Measurements from ENCODE around the gene TNS3.

TNS3 gene

GRCh38 chr7:47357361-47357760 lies 224.6 kb downstream of the TNS3 start:
- H3K4me3 ChIP-seq (ENCODE audit: low read depth, low read length): no peak overlapping the region
- TF ChIP-seq CTCF (IDR thresholded peaks at IDR 0.05; ENCODE audit: borderline replicate concordance, insufficient read depth, low read depth, low read length): no peak

- no peak for TF ChIP-seq CTCF (IDR thresholded peaks at IDR 0.05; ENCODE audit: borderline replicate concordance, insufficient read depth, low read depth, low read length)
- H3K4me3 ChIP-seq (ENCODE audit: low read depth, low read length): no peak overlapping the region
Measured at GRCh38 chr7:47356261-47356660, 225.7 kb downstream of the TNS3 start.

- H3K4me3 ChIP-seq (ENCODE audit: low read depth, low read length): no peak overlapping the region
- no peak for TF ChIP-seq CTCF (IDR thresholded peaks at IDR 0.05; ENCODE audit: borderline replicate concordance, insufficient read depth, low read depth, low read length)
Measured at GRCh38 chr7:47355684-47356083, 226.2 kb downstream of the TNS3 start.

GRCh38 chr7:47354831-47355541 lies 226.9 kb downstream of the TNS3 start:
- TF ChIP-seq CTCF (IDR thresholded peaks at IDR 0.05; ENCODE audit: borderline replicate concordance, insufficient read depth, low read depth, low read length): no peak
- H3K4me3 ChIP-seq (ENCODE audit: low read depth, low read length): no peak overlapping the region

DNA sequence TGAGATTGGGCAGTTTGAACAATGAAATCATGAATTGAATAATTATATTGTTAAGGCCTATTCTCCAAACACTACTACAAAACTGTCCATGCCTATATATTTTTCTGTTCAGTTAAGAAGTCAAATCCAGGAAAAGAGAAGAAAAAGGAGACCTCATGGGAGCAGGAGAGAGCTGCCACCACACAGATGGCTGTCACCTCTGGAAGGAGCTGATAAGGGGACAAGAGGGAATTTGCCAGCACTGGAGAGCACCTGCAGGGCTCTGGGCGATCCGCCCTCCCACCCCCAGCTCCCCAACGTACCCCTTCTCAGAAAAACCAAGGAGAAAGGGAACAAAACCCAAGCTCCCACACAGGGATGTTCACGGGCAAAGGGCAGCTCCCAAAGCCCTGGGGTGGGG lies 227.8 kb downstream of the TNS3 start:
- TF ChIP-seq CTCF (IDR thresholded peaks at IDR 0.05; ENCODE audit: borderline replicate concordance, insufficient read depth, low read depth, low read length): no peak
- no peak overlapping the region for H3K4me3 ChIP-seq (ENCODE audit: low read depth, low read length)

DNA sequence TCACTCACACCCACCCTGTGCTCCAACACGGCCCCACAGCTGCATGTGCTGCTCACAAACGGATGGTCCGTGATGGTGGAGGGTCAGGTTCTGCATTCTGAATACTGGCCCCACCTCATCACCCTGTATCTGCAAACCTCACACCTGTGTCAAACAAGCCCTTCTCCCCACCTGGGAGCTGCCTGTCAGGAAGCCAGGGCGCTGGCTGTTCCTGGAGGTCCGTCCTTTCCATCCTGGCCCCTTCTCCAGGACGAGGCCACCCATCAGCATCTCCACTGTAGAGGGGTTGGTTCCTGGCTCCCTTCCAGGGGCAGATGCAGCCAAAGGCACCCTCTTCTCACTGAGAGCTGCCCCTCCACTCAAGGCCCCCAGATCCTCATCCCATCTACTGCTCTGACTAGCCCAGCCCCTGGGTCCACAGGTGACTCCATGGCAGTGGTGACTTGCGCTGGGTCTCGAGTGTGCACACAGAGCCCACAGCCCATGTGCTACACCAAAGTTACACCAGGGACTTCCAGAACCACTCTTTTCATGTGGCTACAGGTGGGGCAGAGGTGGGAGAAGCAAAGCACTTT lies 229.4 kb downstream of the TNS3 start:
- H3K4me3 ChIP-seq (ENCODE audit: low read depth, low read length): no peak overlapping the region
- TF ChIP-seq CTCF (IDR thresholded peaks at IDR 0.05; ENCODE audit: borderline replicate concordance, insufficient read depth, low read depth, low read length): no peak

All from GM12875 (cell line).